T-cell (primary cell): ENCODE measurements around the gene SUSD1. TPM values are rescaled to one million over a fixed set of nuclear protein-coding genes. Genes with fewer than 3 reads are reported as not detected.

Experiments
- ATAC-seq, 4 experiments: fragments of 200-7000 bp in 3 of 4; fragments of 150-1000 bp in 1 of 4; cut with Tn5 transposase; replicated peaks in 1 of 4; 1 replicate in 3 of 4; 2 replicates in 1 of 4; pipeline ENCODE4 v1.10.0; 2021; ENCODE audit warnings: moderate library complexity in 3 of 4, mild to moderate bottlenecking in 2 of 4, moderate number of reproducible peaks in 1 of 4
- CTCF ChIA-PET, 2 donors: fragments of 300-600 bp; sonication (Branson Sonifier 250); formaldehyde crosslinking; loops; one replicate each; lab custom pipeline; 2022; ENCODE audit warnings: antibody characterized with exemption in 2 of 2; lab: Charles Lee
- POLR2A ChIA-PET, 2 donors: fragments of 300-600 bp; sonication (Branson Sonifier 250); formaldehyde crosslinking; loops; one replicate each; lab custom pipeline; 2022; ENCODE audit warnings: antibody characterized with exemption in 2 of 2; lab: Charles Lee
- DNase-seq, 35 experiments: peaks; one replicate each; pipeline versions ENCODE4 v3.0.0 to v3.0.0-alpha.2; 2013 to 2023
- H3K27ac ChIP-seq: one replicate; pipeline ENCODE4 v1.5.1; 2013; ENCODE audit warnings: low read length
- H3K27me3 ChIP-seq, 2 experiments: replicated peaks in 1 of 2; 1 replicate in 1 of 2; 2 replicates in 1 of 2; pipeline versions ENCODE4 v1.6.1 to v1.7.0; 2013; ENCODE audit warnings: low read length in 1 of 2, mixed read lengths in 1 of 2; ENCODE audit not compliant: control insufficient read depth in 2 of 2, insufficient read depth in 2 of 2; ENCODE audit errors: extremely low read depth in 1 of 2
- H3K36me3 ChIP-seq, 2 donors: 1 replicate in 1 of 2; 2 replicates in 1 of 2; pipeline versions ENCODE4 v1.6.1 to v1.7.0; 2013; ENCODE audit warnings: low read length in 1 of 2; ENCODE audit not compliant: control insufficient read depth in 2 of 2, insufficient read depth in 1 of 2; ENCODE audit errors: extremely low read depth in 1 of 2
- H3K4me1 ChIP-seq, 2 experiments: 1 replicate in 1 of 2; 2 replicates in 1 of 2; pipeline versions ENCODE4 v1.6.1 to v1.7.0; 2013; ENCODE audit warnings: low read length in 2 of 2, mixed read lengths in 1 of 2; ENCODE audit not compliant: insufficient read depth in 2 of 2, control insufficient read depth in 1 of 2; ENCODE audit errors: extremely low read depth in 1 of 2
- H3K4me3 ChIP-seq, 2 donors: 1 replicate in 1 of 2; 2 replicates in 1 of 2; pipeline versions ENCODE4 v1.5.1 to v1.7.0; 2013; ENCODE audit warnings: mild to moderate bottlenecking in 2 of 2, low read length in 1 of 2, moderate library complexity in 1 of 2; ENCODE audit not compliant: control insufficient read depth in 1 of 2; ENCODE audit errors: extremely low read depth in 1 of 2
- H3K9me3 ChIP-seq: 2 replicates; pipeline ENCODE4 v1.7.0; 2013
- H3K27ac Mint-ChIP-seq, 2 donors: one replicate each; pipeline ENCODE4 v1.8.0; 2020 to 2021; ENCODE audit warnings: mild to moderate bottlenecking in 2 of 2, mixed read lengths in 2 of 2
- H3K27me3 Mint-ChIP-seq, 2 donors: one replicate each; pipeline ENCODE4 v1.8.0; 2021 to 2022; ENCODE audit warnings: mixed read lengths in 2 of 2
- H3K36me3 Mint-ChIP-seq: one replicate; pipeline ENCODE4 v1.8.0; 2021; ENCODE audit warnings: mixed read lengths
- H3K4me1 Mint-ChIP-seq, 3 donors: one replicate each; pipeline ENCODE4 v1.8.0; 2020 to 2022; ENCODE audit warnings: mixed read lengths in 3 of 3, mild to moderate bottlenecking in 1 of 3
- H3K4me3 Mint-ChIP-seq, 3 donors: one replicate each; pipeline ENCODE4 v1.8.0; 2020 to 2022; ENCODE audit warnings: mild to moderate bottlenecking in 3 of 3, mixed read lengths in 3 of 3, moderate library complexity in 3 of 3
- H3K9me3 Mint-ChIP-seq, 3 donors: one replicate each; pipeline ENCODE4 v1.8.0; 2020 to 2022; ENCODE audit warnings: mixed read lengths in 3 of 3
- WGBS: methylation state at CpG from one replicate; pipeline ENCODE4 v1.1.5; 2013; ENCODE audit warnings: missing lambda C conversion rate; ENCODE audit not compliant: insufficient coverage; 5-methylcytosine and 5-hydroxymethylcytosine counted together
- total RNA-seq, 35 experiments: library from RNA in 6 of 35; stranded (reverse) in 6 of 35; fragments of 120-200 nt in 1 of 35; gene quantifications; one replicate each; pipeline versions ENCODE4 v1.2.1 to v1.2.4 and lab custom pipeline; 2013 to 2026

Gene SUSD1
- total RNA-seq, 5 donors from 2014 or later (not counting 1 experiment from before 2014, with no cell fraction given) = 5.6 to 17.5 (median 7.9) TPM

GRCh38 chr9:112110777-112111113 lies 64.4 kb downstream of the SUSD1 start:
- CTCF ChIA-PET = interaction anchor here (0.7 to 1.4 kb wide), 2 partner anchors 12 to 726 kb away, joined by 3 to 9 read pairs; no protein-coding TSS in a partner anchor

GRCh38 chr9:112110094-112110776 lies 64.9 kb downstream of the SUSD1 start:
- no peaks in the 10 kb centered on the region for H3K27me3 Mint-ChIP-seq
- Histone ChIP-seq H3K4me3 (no peak overlapping the region), H3K27ac (no peak overlapping the region), H3K9me3 (no peaks in the 10 kb centered on the region), H3K27me3 (no peaks in the 10 kb centered on the region), H3K36me3 (peaks cover 9 to 13% of the 10 kb centered on the region in 2 donors), H3K4me1 (no peaks in the 10 kb centered on the region)
- POLR2A ChIA-PET = no interaction called here
- no peak overlapping the region for H3K27ac Mint-ChIP-seq
- CTCF ChIA-PET = interaction anchor here (0.7 to 1.4 kb wide), 3 partner anchors 12 to 726 kb away, joined by 3 to 9 read pairs (median 3); no protein-coding TSS in a partner anchor
- no peaks in the 10 kb centered on the region for H3K9me3 Mint-ChIP-seq
- 20% methylated on average over 1 of the region's 9 CpGs for WGBS
- no peak overlapping the region for H3K4me3 Mint-ChIP-seq
- ATAC-seq (no peak), DNase-seq (no peak)
- peaks cover 0 to 3% (median 0%) of the 10 kb centered on the region in 3 donors for H3K4me1 Mint-ChIP-seq
- H3K36me3 Mint-ChIP-seq = peaks cover 19% of the 10 kb centered on the region

More at GRCh38 chr9:112110777-112111113, 64.4 kb downstream of the SUSD1 start:
- H3K36me3 ChIP-seq = peaks cover 9 to 13% of the 10 kb centered on the region in 2 donors
- Mint-ChIP-seq H3K36me3 (peaks cover 19% of the 10 kb centered on the region), H3K9me3 (no peaks in the 10 kb centered on the region), H3K27me3 (no peaks in the 10 kb centered on the region), H3K4me1 (peaks cover 0 to 3% (median 0%) of the 10 kb centered on the region in 3 donors), H3K4me3 (no peak overlapping the region), H3K27ac (no peak overlapping the region)
- DNase-seq (no peak), ATAC-seq (no peak)
- no peak overlapping the region for H3K4me3 ChIP-seq
- no peaks in the 10 kb centered on the region for H3K4me1 ChIP-seq
- 82% methylated on average over 2 of the region's 2 CpGs for WGBS
- no peaks in the 10 kb centered on the region for H3K9me3 ChIP-seq
- H3K27me3 ChIP-seq = no peaks in the 10 kb centered on the region
- no peak overlapping the region for H3K27ac ChIP-seq
- POLR2A ChIA-PET = no interaction called here

DNA sequence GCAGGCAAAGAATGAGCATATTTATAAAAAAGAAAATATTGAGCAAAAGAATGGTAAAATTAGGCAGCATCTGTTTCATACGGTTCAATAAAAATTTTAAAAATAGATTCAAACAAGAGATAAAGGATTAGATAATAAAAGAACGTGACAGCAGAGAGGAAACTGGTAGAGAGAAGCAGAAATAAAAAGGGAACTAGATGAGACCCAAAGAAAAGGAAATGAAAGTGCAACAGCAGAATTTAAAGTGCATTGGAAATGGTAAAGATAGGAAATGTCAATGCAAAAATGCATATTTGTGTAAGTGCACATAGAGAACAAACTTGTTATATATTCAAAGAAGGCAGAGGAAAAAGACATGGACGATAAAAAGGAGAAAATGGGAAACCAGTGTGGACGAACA lies 70.2 kb downstream of the SUSD1 start:
- H3K27ac Mint-ChIP-seq = no peak overlapping the region
- WGBS = no CpG with 5 or more reads among the region's 4 CpGs
- H3K9me3 Mint-ChIP-seq = no peaks in the 10 kb centered on the region
- no peak overlapping the region for H3K27ac ChIP-seq
- DNase-seq (no peak), ATAC-seq (no peak)
- no peaks in the 10 kb centered on the region for H3K27me3 Mint-ChIP-seq
- H3K36me3 Mint-ChIP-seq = peaks cover 24% of the 10 kb centered on the region
- H3K4me3 Mint-ChIP-seq = no peak overlapping the region
- H3K9me3 ChIP-seq = no peaks in the 10 kb centered on the region
- peaks cover 0 to 7% (median 0%) of the 10 kb centered on the region in 3 donors for H3K4me1 Mint-ChIP-seq
- ChIA-PET POLR2A (no interaction called here), CTCF (no interaction called here)
- no peaks in the 10 kb centered on the region for H3K4me1 ChIP-seq
- peaks cover 0 to 3% of the 10 kb centered on the region in 2 donors for H3K36me3 ChIP-seq
- no peaks in the 10 kb centered on the region for H3K27me3 ChIP-seq
- H3K4me3 ChIP-seq = no peak overlapping the region

GRCh38 chr9:112104401-112104800 lies 70.7 kb downstream of the SUSD1 start:
- WGBS = 83% methylated on average over 1 of the region's 2 CpGs

GRCh38 chr9:112103405-112103804 lies 71.7 kb downstream of the SUSD1 start:
- no peaks in the 10 kb centered on the region for H3K27me3 Mint-ChIP-seq
- Histone ChIP-seq H3K4me3 (no peak overlapping the region), H3K27me3 (no peaks in the 10 kb centered on the region), H3K27ac (no peak overlapping the region), H3K36me3 (no peaks in the 10 kb centered on the region), H3K4me1 (no peaks in the 10 kb centered on the region), H3K9me3 (no peaks in the 10 kb centered on the region)
- DNase-seq = no peak
- H3K4me1 Mint-ChIP-seq = peaks cover 0 to 7% (median under 1%) of the 10 kb centered on the region in 3 donors
- 100% methylated on average over 2 of the region's 5 CpGs for WGBS
- H3K4me3 Mint-ChIP-seq = no peak overlapping the region
- POLR2A ChIA-PET = no interaction called here
- CTCF ChIA-PET = interaction anchor here in 1 of 2 donors (0.6 to 1.0 kb wide), 2 partner anchors 37 to 479 kb away, joined by 3 read pairs; no protein-coding TSS in a partner anchor
- no peak overlapping the region for H3K27ac Mint-ChIP-seq
- H3K9me3 Mint-ChIP-seq = no peaks in the 10 kb centered on the region
- no peak for ATAC-seq
- H3K36me3 Mint-ChIP-seq = peaks cover 24% of the 10 kb centered on the region

More at GRCh38 chr9:112104401-112104800, 70.7 kb downstream of the SUSD1 start:
- Histone ChIP-seq H3K4me1 (no peaks in the 10 kb centered on the region), H3K4me3 (no peak overlapping the region), H3K36me3 (peaks cover 0 to under 1% of the 10 kb centered on the region in 2 donors), H3K27ac (no peak overlapping the region), H3K9me3 (no peaks in the 10 kb centered on the region), H3K27me3 (no peaks in the 10 kb centered on the region)
- Mint-ChIP-seq H3K36me3 (peaks cover 24% of the 10 kb centered on the region), H3K27ac (no peak overlapping the region), H3K4me1 (peaks cover 0 to 7% (median 0%) of the 10 kb centered on the region in 3 donors), H3K4me3 (no peak overlapping the region), H3K27me3 (no peaks in the 10 kb centered on the region), H3K9me3 (no peaks in the 10 kb centered on the region)
- no peak for DNase-seq
- no peak for ATAC-seq
- ChIA-PET CTCF (no interaction called here), POLR2A (no interaction called here)

- H3K27me3 ChIP-seq = no peaks in the 10 kb centered on the region
- no peak overlapping the region for H3K27ac Mint-ChIP-seq
- H3K27ac ChIP-seq = no peak overlapping the region
- H3K4me3 Mint-ChIP-seq = no peak overlapping the region
- POLR2A ChIA-PET = no interaction called here
- peak; percentile 28 to 87 (median 55) for DNase-seq
- CTCF ChIA-PET = interaction anchor here (0.5 to 1.7 kb wide), 31 partner anchors 8 to 695 kb away, joined by 3 to 26 read pairs (median 4); no protein-coding TSS in a partner anchor
- WGBS = 91% methylated on average over 4 of the region's 15 CpGs
- peaks cover 11 to 31% (median 23%) of the 10 kb centered on the region in 3 donors for H3K4me1 Mint-ChIP-seq
- H3K9me3 ChIP-seq = no peaks in the 10 kb centered on the region
- H3K9me3 Mint-ChIP-seq = no peaks in the 10 kb centered on the region
- H3K36me3 Mint-ChIP-seq = peaks cover 10% of the 10 kb centered on the region
- no peaks in the 10 kb centered on the region for H3K36me3 ChIP-seq
- no peaks in the 10 kb centered on the region for H3K27me3 Mint-ChIP-seq
- H3K4me1 ChIP-seq = peaks cover 0 to 17% of the 10 kb centered on the region in 2 experiments
- no peak overlapping the region for H3K4me3 ChIP-seq
- peak; percentile 71 to 82 (median 79) for ATAC-seq
These were observed 77.1 kb downstream of the SUSD1 start for GRCh38 chr9:112097712-112098688.
